ENCODE data around the gene CUX1.

GRCh38 chr7:102198417-102198956 lies 381.1 kb downstream of the CUX1 start:
- TF ChIP-seq MXD4 (CRISPR knock-in tag; IDR thresholded peaks at IDR 0.05) (no peak), POLR2A (IDR thresholded peaks at IDR 0.05; ENCODE audit: insufficient read depth in 1 of 2, low read depth in 2 of 2, low read length in 2 of 2) (no peak), ZNF501 (CRISPR knock-in tag; IDR thresholded peaks at IDR 0.05) (no peak), FUBP1 (CRISPR knock-in tag; IDR thresholded peaks at IDR 0.05; ENCODE audit: borderline replicate concordance) (no peak), POGK (CRISPR knock-in tag; conservative IDR thresholded peaks at IDR 0.05) (no peak)
